GM21737 (cell line): ENCODE results near the gene SH3RF2.
"Not testable (repeated sequence)": the region's sequence is repeated elsewhere in the genome, so short reads cannot be mapped to it uniquely, and the experiment has no call there.

ENCODE experiments used
- ATAC-seq: cut with Tn5 transposase; IDR thresholded peaks from one replicate; pipeline ENCODE4 v1.9.1; 2021; ENCODE audit warnings: mild to moderate bottlenecking, moderate library complexity; ENCODE audit not compliant: unreplicated experiment

SH3RF2 gene

GRCh38 chr5:145936401-145937131 lies at the start of gene SH3RF2:
Gene SH3RF2, plus strand, starts transcription at chr5:145936578. Its CDS starts 1,351 bp downstream, at chr5:145937929.
- ATAC-seq = no peak

GRCh38 chr5:145887217-145887616 lies 49.2 kb upstream of the SH3RF2 start:
- ATAC-seq = no peak

- ATAC-seq = no peak
Measured at GRCh38 chr5:145887976-145888574, 48.3 kb upstream of the SH3RF2 start.

GRCh38 chr5:145889611-145890010 lies 46.8 kb upstream of the SH3RF2 start:
- ATAC-seq = no peak

GRCh38 chr5:145891378-145891777 lies 45.0 kb upstream of the SH3RF2 start:
- ATAC-seq = not testable (repeated sequence)

- no peak for ATAC-seq
Measured at GRCh38 chr5:145898171-145898570, 38.2 kb upstream of the SH3RF2 start.

GRCh38 chr5:145902421-145902820 lies 34.0 kb upstream of the SH3RF2 start:
- no peak for ATAC-seq

- no peak for ATAC-seq
Measured at GRCh38 chr5:145903113-145903512, 33.3 kb upstream of the SH3RF2 start.

- no peak for ATAC-seq
Measured at GRCh38 chr5:145903867-145904266, 32.5 kb upstream of the SH3RF2 start.

- no peak for ATAC-seq
Measured at GRCh38 chr5:145904743-145905142, 31.6 kb upstream of the SH3RF2 start.

- ATAC-seq = no peak
Measured at GRCh38 chr5:145906401-145906800, 30.0 kb upstream of the SH3RF2 start.

- no peak for ATAC-seq
Measured at GRCh38 chr5:145908206-145908960, 28.0 kb upstream of the SH3RF2 start.

GRCh38 chr5:145911164-145911563 lies 25.2 kb upstream of the SH3RF2 start:
- no peak for ATAC-seq

- ATAC-seq = no peak
Measured at GRCh38 chr5:145912019-145912418, 24.4 kb upstream of the SH3RF2 start.

- ATAC-seq = no peak
Measured at GRCh38 chr5:145912594-145912993, 23.8 kb upstream of the SH3RF2 start.

GRCh38 chr5:145913701-145914100 lies 22.7 kb upstream of the SH3RF2 start:
- ATAC-seq = no peak

GRCh38 chr5:145915970-145916638 lies 20.3 kb upstream of the SH3RF2 start:
- no peak for ATAC-seq

GRCh38 chr5:145917288-145917687 lies 19.1 kb upstream of the SH3RF2 start:
- ATAC-seq = no peak

GRCh38 chr5:145918397-145918796 lies 18.0 kb upstream of the SH3RF2 start:
- no peak for ATAC-seq

- no peak for ATAC-seq
Measured at GRCh38 chr5:145919413-145919812, 17.0 kb upstream of the SH3RF2 start.

GRCh38 chr5:145920542-145921210 lies 15.7 kb upstream of the SH3RF2 start:
- ATAC-seq = no peak
